Progenitor cell of endocrine pancreas (in vitro differentiated cells): ENCODE measurements around the gene RPL38. TPM values are rescaled to one million over a fixed set of nuclear protein-coding genes. Genes with fewer than 3 reads are reported as not detected.
A peak's percentile ranks its signal among the peaks of the same experiment; 100 is the strongest.

ENCODE experiments used
- DNase-seq: peaks from one replicate; pipeline ENCODE4 v3.0.0; 2021; ENCODE audit warnings: low spot score; ENCODE audit not compliant: unreplicated experiment
- H3K27ac Mint-ChIP-seq: 2 replicates; pipeline ENCODE4 v1.8.0; 2021; ENCODE audit warnings: mild to moderate bottlenecking, moderate library complexity, mixed read lengths
- H3K27me3 Mint-ChIP-seq: 2 replicates; pipeline ENCODE4 v1.8.0; 2021; ENCODE audit warnings: mixed read lengths
- H3K36me3 Mint-ChIP-seq: 2 replicates; pipeline ENCODE4 v1.8.0; 2022; ENCODE audit warnings: mixed read lengths; ENCODE audit not compliant: insufficient read depth
- H3K4me1 Mint-ChIP-seq: 2 replicates; pipeline ENCODE4 v1.8.0; 2021; ENCODE audit warnings: low read depth, mixed read lengths
- H3K4me3 Mint-ChIP-seq: 2 replicates; pipeline ENCODE4 v1.8.0; 2021; ENCODE audit warnings: low read depth, mild to moderate bottlenecking, moderate library complexity, mixed read lengths
- H3K9me3 Mint-ChIP-seq: 2 replicates; pipeline ENCODE4 v1.8.0; 2021; ENCODE audit warnings: low read depth, mixed read lengths
- total RNA-seq: library from RNA; stranded (reverse); gene quantifications from 2 replicates; pipeline ENCODE4 v1.2.1, GENCODE V29; 2021
- TF ChIP-seq, protein P1 (sequence below): fragments of 200-600 bp; sonication (generic); IDR thresholded peaks from one replicate; pipeline ENCODE4 v1.5.0; 2021; ENCODE audit warnings: antibody characterized with exemption, mild to moderate bottlenecking; ENCODE audit not compliant: unreplicated experiment

RPL38 gene
- total RNA-seq, 1 donor from 2014 or later = 798 TPM

DNA sequence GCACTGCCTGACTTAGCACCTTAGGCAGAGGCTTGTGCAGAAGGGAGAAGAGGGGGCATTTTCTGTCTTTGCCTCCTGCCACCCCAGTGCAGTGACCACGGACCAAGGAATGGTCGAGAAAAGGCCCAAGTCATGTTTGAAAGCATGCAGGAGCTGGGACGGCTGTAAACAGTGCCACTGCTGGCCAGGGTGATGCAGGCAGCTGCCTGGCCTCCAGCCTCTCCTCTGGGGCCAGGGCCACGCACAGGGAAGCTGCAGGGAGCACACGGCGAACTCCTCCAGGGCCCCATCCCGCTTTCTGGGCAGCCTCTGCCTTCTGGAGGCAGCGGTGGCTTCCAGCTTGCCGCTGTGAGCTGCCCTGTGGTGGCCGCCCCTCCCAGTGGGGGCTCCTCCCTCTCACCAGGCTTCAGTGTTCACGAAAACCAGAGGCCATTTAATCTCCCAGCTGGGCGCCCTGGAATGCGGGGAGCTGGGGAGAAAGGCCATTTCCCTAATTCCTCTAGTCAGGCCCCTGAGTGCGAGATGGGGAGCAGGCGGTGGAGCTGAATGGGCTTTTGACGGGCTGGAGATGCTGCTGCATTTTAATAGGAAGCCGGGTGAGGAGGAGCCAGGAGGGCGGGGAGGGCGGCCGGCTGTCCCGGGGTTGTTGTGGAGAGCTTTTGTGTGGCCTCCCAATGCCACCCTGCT is 41.8 kb downstream of the RPL38 start:
- no peak overlapping the region for H3K4me3 Mint-ChIP-seq
- TF ChIP-seq, protein P1, sequence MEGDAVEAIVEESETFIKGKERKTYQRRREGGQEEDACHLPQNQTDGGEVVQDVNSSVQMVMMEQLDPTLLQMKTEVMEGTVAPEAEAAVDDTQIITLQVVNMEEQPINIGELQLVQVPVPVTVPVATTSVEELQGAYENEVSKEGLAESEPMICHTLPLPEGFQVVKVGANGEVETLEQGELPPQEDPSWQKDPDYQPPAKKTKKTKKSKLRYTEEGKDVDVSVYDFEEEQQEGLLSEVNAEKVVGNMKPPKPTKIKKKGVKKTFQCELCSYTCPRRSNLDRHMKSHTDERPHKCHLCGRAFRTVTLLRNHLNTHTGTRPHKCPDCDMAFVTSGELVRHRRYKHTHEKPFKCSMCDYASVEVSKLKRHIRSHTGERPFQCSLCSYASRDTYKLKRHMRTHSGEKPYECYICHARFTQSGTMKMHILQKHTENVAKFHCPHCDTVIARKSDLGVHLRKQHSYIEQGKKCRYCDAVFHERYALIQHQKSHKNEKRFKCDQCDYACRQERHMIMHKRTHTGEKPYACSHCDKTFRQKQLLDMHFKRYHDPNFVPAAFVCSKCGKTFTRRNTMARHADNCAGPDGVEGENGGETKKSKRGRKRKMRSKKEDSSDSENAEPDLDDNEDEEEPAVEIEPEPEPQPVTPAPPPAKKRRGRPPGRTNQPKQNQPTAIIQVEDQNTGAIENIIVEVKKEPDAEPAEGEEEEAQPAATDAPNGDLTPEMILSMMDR = no peak
- H3K27me3 Mint-ChIP-seq = peaks cover 27% of the 10 kb centered on the region
- no peaks in the 10 kb centered on the region for H3K4me1 Mint-ChIP-seq
- peaks cover 3% of the 10 kb centered on the region for H3K9me3 Mint-ChIP-seq
- no peaks in the 10 kb centered on the region for H3K36me3 Mint-ChIP-seq
- DNase-seq = no peak
- peak overlapping the region; percentile 24 for H3K27ac Mint-ChIP-seq

DNA sequence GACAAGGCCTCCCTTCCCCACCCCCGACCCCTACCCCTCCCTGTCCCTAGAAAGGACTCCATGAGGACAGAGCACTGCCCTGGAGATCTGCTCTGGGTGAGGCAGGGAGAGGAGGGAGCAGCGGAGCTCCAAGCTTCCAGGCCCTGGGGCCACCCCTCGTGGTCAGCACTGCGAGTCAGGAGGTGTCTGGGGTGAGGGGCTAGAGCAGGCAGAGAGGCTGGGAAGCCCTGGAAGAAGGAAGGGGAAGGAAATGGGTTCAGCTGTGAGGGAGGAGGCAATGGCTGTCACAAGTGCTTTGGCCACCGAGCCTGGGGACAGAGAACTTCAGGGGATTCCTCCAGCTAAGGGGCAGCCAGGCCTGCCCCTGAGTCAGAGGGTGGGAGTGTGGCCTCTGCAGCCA is 42.4 kb downstream of the RPL38 start:
- no peaks in the 10 kb centered on the region for H3K4me1 Mint-ChIP-seq
- peaks cover 24% of the 10 kb centered on the region for H3K27me3 Mint-ChIP-seq
- H3K9me3 Mint-ChIP-seq = peaks cover 3% of the 10 kb centered on the region
- H3K36me3 Mint-ChIP-seq = no peaks in the 10 kb centered on the region
- no peak for DNase-seq
- no peak overlapping the region for H3K4me3 Mint-ChIP-seq
- TF ChIP-seq, protein P1 = no peak
- H3K27ac Mint-ChIP-seq = no peak overlapping the region

DNA sequence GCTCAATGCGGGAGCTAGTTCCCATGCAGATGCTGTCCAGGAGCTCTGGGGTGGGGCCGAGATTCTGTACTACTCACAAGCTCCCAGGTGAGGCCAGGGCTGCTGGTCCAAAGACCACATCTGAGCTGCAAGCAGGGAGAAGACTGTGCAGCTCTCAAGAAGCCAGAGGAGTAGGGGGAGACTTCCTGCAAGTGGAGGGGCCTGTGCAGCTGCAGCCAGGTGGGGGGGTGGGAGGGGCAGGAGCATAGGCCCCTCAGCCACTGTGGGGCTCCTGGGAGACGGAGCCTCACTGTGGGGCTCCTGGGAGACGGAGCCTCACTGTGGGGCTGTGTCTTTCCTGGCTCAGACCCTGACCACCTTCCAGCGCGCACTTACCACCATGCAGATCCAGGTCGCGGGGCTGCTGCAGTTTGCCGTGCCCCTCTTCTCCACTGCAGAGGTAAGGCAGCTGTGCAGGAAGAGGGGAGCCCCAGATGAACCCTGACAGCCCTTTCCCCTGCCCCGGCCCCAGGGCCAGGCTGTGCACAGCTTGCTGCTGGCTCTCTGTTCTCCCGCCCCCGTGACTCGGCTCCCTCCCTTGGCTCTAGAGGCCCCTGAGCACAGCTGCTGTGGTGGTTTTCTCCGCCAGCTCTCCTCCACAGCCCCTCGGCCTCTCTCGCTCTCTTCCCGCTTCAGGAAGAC is 46.3 kb downstream of the RPL38 start:
- Mint-ChIP-seq H3K4me1 (no peaks in the 10 kb centered on the region), H3K36me3 (no peaks in the 10 kb centered on the region), H3K27me3 (peaks cover 19% of the 10 kb centered on the region), H3K27ac (no peak overlapping the region), H3K9me3 (peaks cover 3% of the 10 kb centered on the region), H3K4me3 (no peak overlapping the region)
- DNase-seq = no peak
- TF ChIP-seq, protein P1 = no peak

DNA sequence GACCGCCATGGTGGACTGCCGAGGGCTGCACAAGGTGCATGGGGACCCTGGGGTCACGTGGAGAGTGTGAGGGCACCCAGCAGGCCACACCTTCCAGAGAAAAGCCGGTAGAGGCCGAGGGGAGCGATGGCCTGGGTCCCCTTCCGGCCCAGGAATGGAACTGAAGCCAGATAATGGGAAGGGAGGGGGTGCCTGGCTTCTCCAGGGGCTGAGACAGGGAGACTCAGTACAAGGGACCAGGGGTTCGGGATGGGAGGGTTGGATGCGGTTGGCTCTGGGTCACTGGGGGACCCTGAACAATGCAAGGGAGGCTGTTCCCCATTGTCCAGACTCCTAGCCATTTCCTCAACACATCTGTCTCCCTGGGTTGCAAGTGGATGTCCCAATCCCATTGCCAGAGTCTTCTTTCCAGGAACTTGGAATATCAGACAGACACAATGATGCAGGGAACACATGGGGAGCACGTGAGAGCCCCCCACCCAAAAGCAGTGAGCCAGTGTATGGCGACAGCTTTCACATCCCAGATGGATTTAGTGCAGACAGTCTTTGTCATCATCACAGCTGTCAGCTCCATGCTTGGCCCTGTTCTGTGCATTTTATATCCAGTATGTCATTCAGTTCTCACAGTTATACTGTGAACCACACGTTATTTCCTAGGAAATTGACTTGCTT is 47.0 kb downstream of the RPL38 start:
- Mint-ChIP-seq H3K27me3 (peaks cover 18% of the 10 kb centered on the region), H3K27ac (no peak overlapping the region), H3K4me1 (no peaks in the 10 kb centered on the region), H3K36me3 (no peaks in the 10 kb centered on the region), H3K4me3 (no peak overlapping the region), H3K9me3 (peaks cover 3% of the 10 kb centered on the region)
- no peak for DNase-seq
- TF ChIP-seq, protein P1 = no peak

DNA sequence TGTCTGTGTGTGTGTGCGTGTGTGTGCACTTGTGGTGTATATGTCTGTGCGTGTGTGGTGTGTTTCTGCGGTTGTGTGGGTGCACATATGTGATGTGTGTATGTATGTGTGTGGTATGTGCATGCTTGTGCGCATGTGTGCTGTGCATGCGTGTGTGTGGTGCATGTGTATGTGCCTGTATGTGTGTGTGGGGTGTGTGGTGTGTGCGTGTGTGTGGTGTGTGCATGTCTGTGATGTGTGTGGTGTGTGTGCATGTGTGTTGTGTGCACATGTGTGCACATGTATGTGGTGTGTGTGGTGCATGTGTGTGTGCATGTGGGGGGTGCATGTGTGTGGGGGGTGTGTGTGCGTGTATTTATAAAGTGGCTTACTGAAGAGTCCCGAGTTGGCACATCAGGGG is 47.6 kb downstream of the RPL38 start:
- DNase-seq = no peak
- no peaks in the 10 kb centered on the region for H3K36me3 Mint-ChIP-seq
- TF ChIP-seq, protein P1 = no peak
- H3K4me3 Mint-ChIP-seq = no peak overlapping the region
- peaks cover 14% of the 10 kb centered on the region for H3K27me3 Mint-ChIP-seq
- H3K9me3 Mint-ChIP-seq = peaks cover 3% of the 10 kb centered on the region
- no peaks in the 10 kb centered on the region for H3K4me1 Mint-ChIP-seq
- no peak overlapping the region for H3K27ac Mint-ChIP-seq
